Measurements from ENCODE around the gene NCAM2.

The NCAM2 gene

DNA sequence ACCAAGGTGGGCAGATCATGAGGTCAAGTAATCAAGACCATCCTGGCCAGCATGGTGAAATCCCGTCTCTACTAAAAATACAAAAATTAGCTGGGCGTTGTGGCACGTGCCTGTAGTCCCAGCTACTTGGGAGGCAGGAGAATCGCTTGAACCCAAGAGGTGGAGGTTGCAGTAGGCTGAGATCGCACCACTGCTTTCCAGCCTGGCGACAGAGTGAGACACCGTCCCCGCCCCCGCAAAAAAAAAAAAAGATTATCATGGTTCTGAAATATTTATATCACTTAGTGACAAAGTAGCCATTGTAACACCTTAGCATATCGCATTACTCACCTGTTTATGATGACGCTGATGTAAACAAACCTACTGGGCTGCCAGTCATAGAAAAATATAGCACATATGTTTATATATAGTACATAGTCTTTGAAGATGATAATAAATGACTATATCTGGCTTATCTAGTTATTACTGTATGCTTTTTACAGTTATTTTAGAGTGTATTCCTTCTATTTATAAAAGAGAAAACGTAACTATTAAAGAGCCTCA, 160.2 kb downstream of the NCAM2 start:
- intact Hi-C loops (cut with DNase I): no loop called here
- DNase-seq: no peak

DNA sequence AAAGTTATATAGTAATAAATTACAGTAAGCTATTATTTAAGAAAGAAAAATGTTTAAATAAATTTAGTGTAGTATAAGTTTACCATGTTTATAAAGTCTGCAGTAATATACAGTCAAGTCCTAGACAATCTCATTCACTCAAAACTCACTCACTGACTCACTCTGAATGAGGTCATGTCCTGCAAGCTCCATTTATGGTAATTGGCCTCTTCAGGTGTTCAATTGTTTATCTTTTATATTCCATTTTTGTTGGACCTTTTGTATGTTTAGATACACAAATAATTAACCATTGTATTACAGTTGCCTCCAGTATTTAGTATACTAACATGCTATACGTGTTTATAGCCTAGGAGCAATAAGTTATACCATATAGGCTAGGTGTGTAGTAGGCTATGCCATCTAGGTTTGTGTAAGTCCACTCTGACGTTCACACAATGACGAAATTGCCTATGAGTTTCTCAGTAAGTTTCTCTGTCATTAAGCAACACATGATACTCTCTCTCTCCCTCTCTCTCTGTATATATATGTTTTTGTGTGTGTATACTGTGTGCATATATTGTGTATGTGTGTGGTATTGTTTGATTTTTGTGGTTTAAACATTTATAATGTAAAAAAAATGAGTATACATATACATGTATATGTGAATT, 161.2 kb downstream of the NCAM2 start:
- intact Hi-C loops (cut with DNase I): no loop called here

GRCh38 chr21:21162786-21163185, 164.6 kb downstream of the NCAM2 start:
- DNase-seq: no peak
- intact Hi-C loops (cut with DNase I): loop anchor here (10.0 kb wide), 1 partner anchor 212 kb away; no protein-coding TSS in a partner anchor

More for the DNA sequence above, 161.2 kb downstream of the NCAM2 start:
- DNase-seq: no peak

DNA sequence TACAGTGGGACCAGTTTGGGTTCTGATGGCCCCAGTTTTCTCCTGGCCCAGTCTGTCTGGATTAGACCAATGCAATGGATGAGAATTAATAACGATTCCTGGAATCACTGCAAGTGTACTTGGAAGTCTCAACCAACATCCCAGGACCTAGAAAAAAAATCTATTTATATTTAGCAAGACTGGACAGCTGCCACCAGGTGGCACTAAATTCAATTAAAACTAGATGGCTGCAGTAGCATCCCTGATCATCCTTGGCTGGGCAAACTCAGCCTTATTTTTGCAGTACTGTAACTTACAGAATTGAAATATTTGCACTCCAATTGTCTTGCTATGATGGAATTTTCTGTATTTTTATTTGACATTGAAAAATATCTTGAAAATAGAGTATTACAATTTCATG, 165.7 kb downstream of the NCAM2 start:
- DNase-seq: peak in 2 of 10 donors; percentile 6 to 46
- intact Hi-C loops (cut with DNase I): loop anchor here (10.0 kb wide), 1 partner anchor 211 kb away; no protein-coding TSS in a partner anchor

DNA sequence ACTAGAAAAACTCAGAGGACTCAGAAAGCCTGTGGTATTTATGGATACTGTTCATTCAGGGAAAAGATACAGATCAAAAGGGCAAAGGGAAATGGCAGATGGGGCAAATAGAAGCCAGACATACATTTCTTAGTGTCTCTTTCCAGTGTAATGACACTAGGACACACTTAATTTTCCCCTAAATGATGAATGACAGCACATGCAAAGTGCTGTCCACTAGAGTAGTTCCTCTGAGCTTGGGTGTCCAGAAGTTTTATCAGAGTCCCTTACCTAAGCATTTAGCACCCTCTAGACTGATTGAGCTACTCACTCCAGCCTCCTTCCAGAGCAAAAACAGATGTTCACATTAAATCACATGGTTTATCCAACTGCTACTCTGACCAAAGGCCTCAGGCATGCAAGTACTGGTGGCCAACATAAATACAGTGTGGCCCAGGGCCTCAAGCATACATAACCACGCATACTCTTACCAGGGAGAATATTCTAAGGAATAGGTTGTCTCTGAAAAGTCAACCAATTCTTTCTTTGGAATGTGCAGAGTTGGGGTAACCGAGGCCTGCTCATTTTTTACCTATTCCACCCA, 166.9 kb downstream of the NCAM2 start:
- intact Hi-C loops (cut with DNase I): loop anchor here (10.0 kb wide), 1 partner anchor 210 kb away; no protein-coding TSS in a partner anchor

GRCh38 chr21:21174676-21175075, 176.5 kb downstream of the NCAM2 start:
- intact Hi-C loops (cut with DNase I): no loop called here
- no peak for DNase-seq

More for the DNA sequence above, 166.9 kb downstream of the NCAM2 start:
- DNase-seq: no peak

DNA sequence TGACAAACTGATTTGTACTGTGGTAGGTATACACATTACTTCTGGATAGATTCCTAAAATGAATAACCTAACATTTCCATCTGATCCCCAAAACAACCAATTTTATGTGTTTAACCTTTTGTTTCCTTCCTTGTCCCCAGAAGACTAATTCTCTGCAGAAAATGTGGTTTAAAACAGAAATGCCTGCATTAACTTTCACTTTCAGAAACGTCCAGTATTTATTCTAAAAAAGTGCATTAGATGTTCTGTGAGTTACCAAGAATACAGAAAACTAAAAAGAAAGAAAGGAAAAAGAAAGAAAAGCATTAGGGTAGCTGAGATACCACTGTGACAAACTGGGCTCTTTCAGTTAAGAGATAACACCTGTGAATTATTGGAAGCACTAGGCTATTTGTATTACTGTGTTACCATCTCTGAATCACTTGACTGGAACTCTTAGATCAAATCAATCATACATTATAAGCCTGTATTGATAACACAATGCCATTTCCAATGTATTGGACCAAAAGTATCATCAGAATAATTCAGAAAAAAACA, 177.7 kb downstream of the NCAM2 start:
- no peak for DNase-seq
- intact Hi-C loops (cut with DNase I): no loop called here

GRCh38 chr21:21177353-21177986, 179.3 kb downstream of the NCAM2 start:
- intact Hi-C loops (cut with DNase I): no loop called here
- no peak for DNase-seq

- DNase-seq: peak in 1 of 10 donors; percentile 50
- intact Hi-C loops (cut with DNase I): no loop called here
These were observed 181.6 kb downstream of the NCAM2 start for GRCh38 chr21:21179619-21180298.

DNA sequence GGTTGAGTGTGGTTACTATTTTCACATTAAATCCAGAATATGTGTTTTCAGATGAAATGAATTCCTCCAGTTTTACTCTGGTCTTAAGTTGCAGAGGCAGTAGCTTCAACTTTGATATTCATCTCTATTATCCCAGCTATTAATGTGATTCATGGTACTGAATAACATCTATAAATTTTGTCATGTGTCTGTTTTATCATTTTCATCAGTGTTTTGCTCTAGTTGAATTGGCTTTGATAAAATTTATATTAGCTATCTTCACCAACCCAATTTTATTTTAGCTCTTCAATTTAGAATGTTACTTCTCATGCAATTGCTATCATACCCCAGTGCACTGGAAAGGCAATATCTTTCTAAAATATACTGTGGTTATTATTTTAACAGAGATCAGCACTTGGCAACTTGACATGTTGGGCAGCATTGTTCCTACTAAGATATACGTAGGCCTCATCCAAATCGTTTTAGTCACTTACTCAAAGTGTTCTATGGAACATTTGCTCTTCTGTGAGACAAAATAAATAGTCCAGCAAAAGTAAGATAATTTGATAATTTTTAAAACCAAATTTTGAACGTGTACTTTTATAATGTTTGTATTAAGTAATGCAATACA, 184.3 kb downstream of the NCAM2 start:
- intact Hi-C loops (cut with DNase I): no loop called here
- DNase-seq: no peak

DNA sequence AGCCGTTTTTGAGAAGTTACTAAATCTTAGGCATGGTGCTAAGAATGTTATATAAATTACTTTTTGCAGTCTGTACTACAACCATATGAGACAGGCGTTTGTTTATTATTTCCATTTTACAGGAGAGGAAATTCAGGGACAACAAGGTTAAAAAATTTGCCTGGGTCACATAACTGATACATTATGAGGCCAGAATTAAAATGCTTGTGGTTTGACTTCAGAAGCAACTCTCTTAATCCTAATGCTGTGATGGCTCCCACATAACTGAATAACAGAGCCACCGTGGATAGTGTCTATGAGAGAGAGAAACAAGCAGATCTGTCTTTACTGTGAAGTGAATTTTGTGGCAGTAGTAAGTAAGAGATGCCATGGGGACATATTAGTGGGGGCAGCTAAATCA, 184.9 kb downstream of the NCAM2 start:
- DNase-seq: no peak
- intact Hi-C loops (cut with DNase I): no loop called here

GRCh38 chr21:21184771-21185528, 186.7 kb downstream of the NCAM2 start:
- no peak for DNase-seq
- intact Hi-C loops (cut with DNase I): no loop called here

DNA sequence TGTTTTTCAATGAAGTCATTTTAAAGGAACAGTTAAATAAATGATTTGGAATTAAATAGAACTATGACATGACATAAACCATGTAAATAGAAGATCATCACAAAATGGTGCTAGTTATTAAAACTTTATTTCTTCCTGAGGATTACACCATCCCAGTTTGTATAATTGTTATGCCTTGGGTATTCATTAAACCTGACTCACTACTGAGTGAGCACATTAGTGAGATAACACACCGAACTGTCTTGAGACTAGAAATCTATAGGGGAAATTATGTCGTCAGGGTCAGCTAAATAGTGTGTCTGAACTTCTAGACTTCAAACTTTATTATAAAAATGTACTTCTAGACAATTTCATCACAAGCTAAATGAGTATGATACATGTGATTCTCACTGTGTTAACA, 189.4 kb downstream of the NCAM2 start:
- DNase-seq: no peak
- intact Hi-C loops (cut with DNase I): no loop called here

- intact Hi-C loops (cut with DNase I): no loop called here
- no peak for DNase-seq
These were observed 190.4 kb downstream of the NCAM2 start for GRCh38 chr21:21188513-21189195.

GRCh38 chr21:21195417-21195943, 197.3 kb downstream of the NCAM2 start:
- no peak for DNase-seq
- intact Hi-C loops (cut with DNase I): no loop called here

- DNase-seq: no peak
- intact Hi-C loops (cut with DNase I): no loop called here
These were observed 197.9 kb downstream of the NCAM2 start for GRCh38 chr21:21196087-21196486.

- DNase-seq: no peak
- intact Hi-C loops (cut with DNase I): no loop called here
These were observed 198.6 kb downstream of the NCAM2 start for GRCh38 chr21:21196848-21197247.

GRCh38 chr21:21199342-21200102, 201.3 kb downstream of the NCAM2 start:
- DNase-seq: no peak
- intact Hi-C loops (cut with DNase I): no loop called here

All from posterior cingulate gyrus (tissue), 11 donors.